ENCODE measurements around the gene TSNAXIP1.
"Not testable (repeated sequence)": the region's sequence is repeated elsewhere in the genome, so short reads cannot be mapped to it uniquely, and the experiment has no call there.

The TSNAXIP1 gene

DNA sequence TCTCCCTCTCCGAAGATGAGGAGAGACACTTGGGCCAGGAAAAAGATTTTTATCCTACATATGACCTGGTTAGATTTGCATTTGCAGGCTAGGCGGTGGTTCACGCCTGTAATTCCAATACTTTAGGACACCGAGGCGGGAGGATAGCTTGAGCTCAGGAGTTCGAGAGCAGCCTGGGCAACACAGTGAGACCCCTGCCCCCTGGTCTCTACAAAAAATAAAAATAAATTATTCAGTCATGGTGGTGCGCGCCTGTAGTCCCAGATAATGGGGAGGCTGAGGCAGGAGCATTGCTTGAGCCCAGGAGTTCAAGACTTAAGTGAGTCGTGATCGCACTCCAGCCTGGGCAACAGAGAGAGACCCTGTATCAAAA is 27.5 kb downstream of the TSNAXIP1 start:
- no peak for DNase-seq

DNA sequence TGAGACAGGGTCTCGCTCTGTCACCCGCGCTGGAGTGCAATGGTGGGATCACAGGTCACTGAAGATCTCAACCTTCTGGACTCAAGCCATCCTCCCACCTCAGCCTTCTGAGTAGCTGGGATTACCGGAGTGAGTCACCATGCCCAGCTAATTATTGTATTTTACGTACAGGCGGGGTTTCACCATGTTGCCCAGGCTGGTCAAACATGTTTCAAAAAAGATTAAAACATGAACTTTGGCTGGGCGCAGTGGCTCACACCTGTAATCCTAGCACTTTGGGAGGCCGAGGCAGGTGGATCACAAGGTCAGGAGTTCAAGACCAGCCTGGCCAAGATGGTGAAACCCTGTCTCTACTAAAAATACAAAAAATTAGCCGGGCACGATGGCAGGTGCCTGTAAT is 30.5 kb downstream of the TSNAXIP1 start:
- not testable (repeated sequence) for DNase-seq

DNA sequence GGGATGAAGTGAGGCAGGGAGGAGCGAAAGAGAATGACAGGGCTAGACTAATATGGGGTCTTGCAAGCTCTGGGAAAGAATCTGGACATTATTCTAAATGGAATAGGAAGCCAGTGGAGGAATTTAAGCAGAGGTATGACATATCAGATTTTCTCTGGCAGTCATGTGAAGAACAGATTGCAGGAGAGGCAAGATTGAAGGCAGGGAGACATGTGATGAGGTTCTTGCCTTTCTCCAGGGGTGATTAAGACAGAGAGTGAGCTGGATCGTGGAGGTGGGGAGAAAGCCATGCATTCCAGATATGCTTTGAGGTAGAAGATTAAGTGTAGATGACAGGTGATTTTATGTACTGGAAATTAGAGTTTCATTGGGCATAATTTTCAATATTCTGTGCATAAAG is 31.1 kb downstream of the TSNAXIP1 start:
- no peak for DNase-seq

DNA sequence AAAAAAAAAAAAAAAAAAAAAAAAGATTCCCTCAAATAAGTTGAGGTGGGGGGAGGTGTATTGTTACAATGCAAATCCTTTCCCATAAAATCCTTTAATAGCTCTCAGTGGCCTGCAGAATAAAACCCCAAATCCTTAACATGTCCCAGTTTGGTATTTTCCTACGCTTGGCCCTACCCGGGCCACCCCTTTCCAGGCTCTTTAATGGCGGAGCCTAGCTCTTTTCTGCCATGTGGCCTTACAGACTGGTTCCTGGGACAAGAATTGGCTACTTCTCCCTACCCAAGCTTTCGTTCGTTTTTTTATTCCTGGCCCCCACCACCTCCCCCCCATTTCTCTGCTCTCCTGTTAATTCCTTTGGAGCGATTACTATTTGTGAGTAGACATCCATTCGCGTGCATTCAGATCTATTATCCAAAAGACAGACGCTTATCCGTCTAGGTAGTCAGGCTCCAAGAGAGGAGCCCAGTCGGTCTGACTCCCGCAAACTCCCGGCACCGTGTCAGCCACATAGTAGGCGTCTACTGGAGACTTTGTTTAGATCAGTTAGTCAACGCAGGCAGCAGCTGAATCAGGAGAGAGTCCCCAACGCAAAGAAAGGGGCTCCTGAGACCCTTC is 34.6 kb downstream of the TSNAXIP1 start:
- DNase-seq: no peak

DNA sequence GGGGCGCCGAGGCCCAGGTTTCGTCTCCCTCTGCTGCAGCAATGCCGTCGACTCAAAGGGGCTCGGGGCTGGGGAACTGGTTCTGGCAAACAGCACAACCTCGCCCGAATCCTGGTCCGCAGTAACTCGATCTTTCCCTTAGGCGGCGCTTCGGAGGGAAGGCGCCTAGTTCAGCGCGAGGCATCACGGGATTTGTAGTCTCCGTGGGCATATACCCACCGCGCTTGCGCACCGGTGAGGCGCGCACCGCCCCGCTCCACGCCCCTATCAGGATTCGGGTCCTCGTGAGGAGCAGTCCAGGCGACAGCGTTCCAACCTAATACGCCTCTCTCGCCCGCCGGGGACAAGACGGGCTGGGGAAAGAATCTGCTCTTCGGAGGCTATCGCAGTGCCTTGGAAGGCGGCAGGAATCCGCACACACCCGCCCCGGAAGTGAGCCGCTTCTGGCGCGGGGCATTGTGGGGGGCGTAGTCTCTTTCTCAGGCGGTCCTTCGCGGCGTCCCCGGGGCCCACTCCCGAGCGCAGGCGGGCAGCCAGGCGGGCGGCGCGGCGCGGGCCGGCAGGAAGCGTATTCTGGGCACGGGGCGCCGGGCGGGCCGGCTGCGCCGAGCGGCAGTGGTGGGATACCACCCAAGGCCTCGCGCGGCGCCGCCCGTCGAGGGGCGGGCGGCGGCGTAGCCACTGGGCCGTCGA is 35.3 kb downstream of the TSNAXIP1 start, which contains the start of gene THAP11:
TSS of gene THAP11 (plus strand) at position 505 of the 693 bp plus-strand sequence. CDS start 235 bp downstream, outside the sequence.
- peak; percentile 97 for DNase-seq

DNA sequence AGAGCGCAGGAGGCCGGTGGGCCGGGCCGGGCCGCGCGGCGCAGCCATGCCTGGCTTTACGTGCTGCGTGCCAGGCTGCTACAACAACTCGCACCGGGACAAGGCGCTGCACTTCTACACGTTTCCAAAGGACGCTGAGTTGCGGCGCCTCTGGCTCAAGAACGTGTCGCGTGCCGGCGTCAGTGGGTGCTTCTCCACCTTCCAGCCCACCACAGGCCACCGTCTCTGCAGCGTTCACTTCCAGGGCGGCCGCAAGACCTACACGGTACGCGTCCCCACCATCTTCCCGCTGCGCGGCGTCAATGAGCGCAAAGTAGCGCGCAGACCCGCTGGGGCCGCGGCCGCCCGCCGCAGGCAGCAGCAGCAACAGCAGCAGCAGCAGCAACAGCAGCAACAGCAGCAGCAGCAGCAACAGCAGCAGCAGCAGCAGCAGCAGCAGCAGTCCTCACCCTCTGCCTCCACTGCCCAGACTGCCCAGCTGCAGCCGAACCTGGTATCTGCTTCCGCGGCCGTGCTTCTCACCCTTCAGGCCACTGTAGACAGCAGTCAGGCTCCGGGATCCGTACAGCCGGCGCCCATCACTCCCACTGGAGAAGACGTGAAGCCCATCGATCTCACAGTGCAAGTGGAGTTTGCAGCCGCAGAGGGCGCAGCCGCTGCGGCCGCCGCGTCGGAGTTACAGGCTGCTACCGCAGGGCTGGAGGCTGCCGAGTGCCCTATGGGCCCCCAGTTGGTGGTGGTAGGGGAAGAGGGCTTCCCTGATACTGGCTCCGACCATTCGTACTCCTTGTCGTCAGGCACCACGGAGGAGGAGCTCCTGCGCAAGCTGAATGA is 36.0 kb downstream of the TSNAXIP1 start:
- DNase-seq: peak; percentile 75

DNA sequence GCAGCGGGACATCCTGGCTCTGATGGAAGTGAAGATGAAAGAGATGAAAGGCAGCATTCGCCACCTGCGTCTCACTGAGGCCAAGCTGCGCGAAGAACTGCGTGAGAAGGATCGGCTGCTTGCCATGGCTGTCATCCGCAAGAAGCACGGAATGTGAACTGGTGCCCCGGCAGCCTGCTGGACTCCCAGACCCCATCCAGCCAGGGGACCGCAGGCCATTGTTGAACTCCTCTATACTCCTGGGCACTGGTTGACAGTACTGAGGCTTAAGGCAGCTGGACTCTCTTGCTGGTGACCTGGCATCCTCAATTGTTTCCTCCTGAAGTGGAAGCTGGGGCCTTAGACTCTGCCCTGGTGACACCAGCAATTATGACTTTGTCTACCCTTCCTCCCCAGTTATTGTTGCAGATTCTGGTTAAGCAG is 36.7 kb downstream of the TSNAXIP1 start:
- no peak for DNase-seq

DNA sequence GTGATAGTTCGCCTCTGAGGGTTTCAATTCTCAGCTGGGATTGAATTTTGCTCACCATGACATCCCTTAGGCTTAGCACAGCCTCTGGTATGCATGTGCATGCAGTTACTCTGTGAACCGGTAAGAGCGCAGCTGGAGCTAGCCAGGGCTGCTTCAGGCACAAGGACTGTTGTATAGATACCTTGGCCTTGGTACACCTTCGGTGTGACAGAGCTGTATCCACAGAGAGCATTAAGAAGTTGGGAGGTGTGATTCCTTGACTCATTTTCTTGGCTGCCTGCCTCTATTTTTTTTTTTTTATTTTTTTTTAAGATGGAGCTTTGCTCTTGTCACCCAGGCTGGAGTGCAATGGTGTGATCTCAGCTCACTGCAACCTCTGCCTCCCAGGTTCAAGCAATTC is 37.8 kb downstream of the TSNAXIP1 start:
- DNase-seq: no peak

DNA sequence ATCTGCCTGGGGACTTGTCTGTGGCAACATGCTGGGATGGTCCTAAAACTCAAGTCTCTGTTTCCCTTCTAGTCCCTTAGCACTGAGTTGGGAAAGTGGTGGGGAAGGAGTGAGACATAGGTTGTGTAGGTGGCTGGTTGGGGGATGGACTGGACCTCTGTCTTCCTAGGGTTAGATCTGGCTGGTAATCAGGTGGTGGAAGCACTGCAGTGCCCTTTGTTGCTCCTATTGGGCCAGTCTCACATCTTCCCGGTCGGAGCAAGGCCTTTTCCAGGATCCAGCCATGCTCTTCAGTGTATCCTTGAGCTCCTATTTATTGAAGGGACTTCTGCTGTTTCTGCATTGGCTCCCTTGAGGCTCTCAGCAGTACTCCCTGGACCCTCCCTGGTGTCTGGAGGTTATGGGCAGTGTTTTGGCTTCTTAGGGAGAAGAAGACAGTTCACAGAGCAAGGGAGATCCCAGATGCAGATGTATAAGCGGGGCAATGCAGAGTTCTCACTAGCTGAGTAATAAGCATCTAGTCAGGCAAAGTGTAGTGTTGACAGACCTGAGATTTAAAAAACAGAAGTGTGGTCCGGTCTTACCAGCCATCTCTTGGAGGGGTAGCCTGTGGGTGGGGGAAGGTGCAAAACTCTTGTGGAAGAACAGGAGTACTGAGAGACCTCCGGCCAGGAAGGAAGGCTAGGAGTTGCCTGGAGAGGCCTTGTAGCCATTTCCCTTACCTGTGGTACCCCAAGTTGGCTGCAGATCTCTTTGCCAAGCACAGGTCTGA is 38.8 kb downstream of the TSNAXIP1 start:
- no peak for DNase-seq

DNA sequence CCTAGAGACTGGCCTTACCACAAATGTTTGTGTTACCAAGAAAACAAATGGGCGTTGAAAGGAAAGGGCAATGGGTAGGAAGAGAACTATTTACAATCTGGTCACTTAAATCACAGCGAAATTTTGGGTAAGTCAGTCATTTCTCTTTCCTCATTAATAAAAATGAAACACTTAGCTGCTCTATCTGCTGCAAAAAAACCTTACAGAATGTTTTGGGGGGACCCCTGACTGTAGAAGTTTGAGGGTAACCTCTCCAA is 39.3 kb downstream of the TSNAXIP1 start:
- no peak for DNase-seq

DNA sequence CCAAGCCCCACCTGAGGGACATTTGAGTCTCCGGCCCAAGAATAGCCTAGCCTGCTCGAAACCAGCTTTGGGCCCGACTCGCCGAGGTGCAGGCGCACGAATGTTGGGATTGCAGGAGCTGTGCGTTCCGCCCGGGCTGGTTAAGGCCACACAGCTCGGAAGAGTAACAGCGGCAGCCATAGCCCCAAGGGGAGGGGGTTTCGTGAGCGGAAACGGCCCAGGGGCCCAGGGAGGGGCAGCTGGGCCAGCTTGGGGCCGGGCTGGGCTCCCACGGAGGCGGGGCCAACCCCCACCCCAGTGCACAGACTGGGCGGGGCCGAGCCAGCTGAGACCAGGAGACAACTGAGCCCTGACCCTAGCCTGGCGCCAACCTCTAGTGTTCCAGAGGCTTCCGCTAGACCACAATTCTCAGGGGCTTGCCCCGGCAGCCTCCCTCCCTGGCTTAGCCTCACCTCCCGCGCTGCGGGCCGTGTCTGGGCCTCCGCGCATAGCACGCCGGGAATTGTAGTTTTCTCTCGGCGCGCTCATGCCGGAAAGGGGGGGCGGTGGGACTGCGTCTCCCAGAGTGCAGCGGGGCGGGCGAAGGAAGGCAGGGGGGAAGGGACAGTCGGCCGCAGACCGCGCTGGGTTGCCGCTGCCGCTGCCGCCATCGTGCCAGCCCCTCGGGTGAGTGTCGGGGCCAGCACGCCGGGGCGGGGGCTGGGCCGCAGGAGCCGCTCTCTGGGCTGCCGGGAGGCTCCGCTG is 39.8 kb downstream of the TSNAXIP1 start, which contains the start of gene NUTF2:
TSS of gene NUTF2 (plus strand) at position 614 of the 744 bp plus-strand sequence. CDS start 18,198 bp downstream, outside the sequence.
- DNase-seq: peak; percentile 98

DNA sequence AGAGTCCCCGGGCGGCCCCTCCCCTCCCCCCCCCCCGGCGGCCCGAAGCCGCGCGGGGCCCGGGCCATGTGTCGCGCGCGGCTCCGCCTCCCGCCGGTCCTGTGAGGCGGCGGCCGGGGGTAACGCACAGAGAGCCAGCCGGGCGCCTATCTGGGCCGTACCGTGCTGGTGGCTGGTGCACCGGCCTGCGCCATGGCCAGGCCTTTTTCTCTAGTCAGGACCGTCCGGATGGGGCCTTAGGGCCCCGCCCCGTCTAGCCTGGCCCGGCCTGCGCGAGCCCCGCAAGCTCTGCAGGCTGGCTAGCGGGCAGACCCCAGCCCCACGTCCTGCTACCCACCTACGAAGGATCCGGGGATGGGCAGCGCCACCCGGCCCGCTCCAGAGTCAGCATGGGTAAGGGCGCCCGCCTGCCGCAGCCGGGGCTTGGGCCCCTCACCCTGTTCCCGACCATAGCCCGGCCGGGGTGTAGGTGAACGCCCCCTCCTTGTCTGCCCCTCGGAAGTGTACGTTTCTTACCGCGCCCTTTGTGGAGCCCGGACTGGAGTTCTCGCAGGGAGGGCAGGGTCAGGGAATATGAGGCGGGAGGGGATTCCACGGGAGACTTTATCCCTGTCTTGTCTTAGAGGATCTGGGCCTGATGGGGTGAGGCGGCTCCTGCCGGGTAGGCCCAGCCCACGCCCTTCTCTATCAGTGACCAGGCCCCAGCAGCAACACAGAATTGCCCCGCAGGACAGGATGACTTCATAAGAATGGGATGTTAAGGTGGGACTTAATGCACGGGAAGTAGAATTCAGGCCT is 40.6 kb downstream of the TSNAXIP1 start, which contains the start of gene CENPT:
TSS of gene CENPT (minus strand) at position 630 of the 798 bp plus-strand sequence. CDS start 13,834 bp downstream, outside the sequence.
- DNase-seq: peak; percentile 31

DNA sequence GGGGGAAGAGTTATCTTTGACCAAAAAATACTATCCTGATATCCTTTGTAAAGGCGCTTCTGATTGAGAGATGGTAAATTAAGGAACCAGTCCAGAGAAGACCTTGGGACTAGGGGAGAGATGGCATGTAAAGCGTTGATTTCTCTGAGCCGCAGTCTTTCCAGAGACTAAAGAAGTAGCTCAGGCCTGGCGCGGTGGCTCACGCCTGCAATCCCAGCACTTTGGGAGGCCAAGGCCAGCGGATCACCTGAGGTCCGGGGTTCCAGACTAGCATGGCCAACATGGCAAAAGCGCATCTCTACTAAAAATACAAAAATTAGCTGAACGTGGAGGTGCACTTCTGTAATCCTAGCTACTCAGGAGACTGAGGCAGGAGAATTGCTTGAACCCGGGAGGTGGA is 41.4 kb downstream of the TSNAXIP1 start:
- no peak for DNase-seq

DNA sequence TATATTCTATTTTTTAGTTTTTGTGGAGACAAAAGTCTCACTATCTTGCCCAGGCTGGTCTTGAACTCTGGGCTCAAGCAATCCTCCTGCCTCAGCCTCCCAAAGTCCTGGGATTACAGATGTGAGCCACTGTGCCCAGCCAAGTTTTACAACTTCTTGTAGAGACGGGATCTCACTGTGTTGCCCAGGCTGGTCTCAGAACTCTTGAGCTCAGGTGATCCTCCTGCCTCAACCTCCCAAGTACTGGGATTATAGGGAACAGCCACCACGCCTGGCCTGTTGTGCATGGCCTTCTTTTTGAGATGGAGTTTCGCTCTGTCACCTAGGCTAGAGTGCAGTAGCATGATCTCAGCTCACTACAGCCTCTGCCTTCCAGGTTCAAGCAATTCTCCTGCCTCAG is 47.0 kb downstream of the TSNAXIP1 start:
- no peak for DNase-seq

DNA sequence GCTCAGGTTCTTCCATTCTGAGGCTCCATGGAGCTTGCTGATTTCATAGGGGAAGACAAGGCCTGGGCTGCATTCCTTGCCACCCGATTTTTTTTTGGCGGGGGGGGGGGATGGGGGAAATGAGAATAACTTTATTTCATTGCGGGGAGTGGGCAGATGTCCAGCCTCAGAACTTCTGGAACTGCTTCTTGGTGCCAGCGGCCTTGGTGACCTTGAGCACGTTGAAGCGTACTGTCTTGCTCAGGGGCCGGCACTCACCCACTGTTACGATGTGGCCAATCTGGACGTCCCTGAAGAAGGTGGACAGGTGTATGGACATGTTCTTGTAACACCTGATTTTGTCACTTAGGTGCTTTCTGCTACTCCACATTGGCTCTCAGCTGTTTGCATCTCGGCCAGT is 49.1 kb downstream of the TSNAXIP1 start:
- no peak for DNase-seq

DNA sequence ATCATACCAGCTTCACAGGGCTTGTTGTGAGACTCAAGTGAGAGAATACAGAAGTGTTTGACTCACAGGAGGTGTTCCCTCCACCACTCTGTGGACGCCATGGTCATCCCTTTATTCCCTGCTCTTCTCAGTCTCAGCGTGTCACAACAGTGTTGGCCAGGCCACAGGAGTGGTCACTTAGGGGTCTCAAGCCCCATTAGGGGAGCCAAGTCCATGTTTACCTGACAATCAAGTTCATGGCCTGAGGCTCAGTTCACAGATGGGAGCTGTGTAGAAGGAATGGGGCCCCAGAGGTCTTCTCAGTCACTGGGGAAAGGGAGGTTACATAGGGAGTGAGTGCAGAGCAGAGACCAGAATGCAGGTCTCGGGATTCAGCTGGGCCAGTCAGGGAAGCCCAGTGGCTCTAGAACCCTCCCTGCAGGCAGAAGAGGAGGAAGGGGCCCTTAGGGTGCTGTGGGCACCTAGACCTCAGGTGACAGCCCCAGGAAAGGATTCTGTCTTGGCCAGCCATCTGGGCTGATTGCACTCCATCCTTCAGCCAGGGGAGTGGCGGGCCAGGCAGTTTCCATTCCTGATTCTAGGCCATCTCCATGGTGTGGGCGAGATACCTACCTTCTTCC is 50.3 kb downstream of the TSNAXIP1 start:
- DNase-seq: no peak

DNA sequence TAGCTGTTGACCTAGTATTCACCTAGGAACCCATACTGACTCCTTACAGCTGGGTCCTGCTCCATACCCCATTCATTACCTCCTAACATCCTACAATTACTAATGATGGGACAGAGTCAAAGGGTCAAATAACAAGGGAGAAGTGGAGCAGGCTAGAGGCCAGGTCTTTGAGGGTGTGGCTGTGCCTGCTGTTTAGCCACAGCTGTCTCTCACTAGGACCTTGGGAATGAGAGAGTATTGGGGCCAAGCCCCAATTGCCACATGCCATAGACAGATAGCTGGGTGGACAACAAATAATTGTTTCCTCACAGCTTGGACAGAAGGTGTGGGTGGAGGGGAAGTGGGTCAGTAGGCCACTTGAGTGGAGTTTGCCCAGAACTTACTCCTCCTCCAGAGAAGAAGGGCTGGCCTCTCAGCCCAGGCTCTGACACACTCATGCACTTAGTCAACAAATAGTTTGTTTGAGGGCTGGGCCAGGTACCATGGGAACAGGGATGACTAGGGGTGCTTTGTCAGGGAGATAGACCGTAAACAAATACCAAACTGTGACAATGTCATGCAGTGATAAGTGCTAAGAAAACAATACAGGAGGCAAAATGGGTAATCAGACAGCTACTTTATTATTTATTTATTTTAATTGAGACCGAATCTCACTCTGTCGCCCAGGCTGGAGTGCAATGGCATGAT is 51.0 kb downstream of the TSNAXIP1 start:
- DNase-seq: peak; percentile 40

DNA sequence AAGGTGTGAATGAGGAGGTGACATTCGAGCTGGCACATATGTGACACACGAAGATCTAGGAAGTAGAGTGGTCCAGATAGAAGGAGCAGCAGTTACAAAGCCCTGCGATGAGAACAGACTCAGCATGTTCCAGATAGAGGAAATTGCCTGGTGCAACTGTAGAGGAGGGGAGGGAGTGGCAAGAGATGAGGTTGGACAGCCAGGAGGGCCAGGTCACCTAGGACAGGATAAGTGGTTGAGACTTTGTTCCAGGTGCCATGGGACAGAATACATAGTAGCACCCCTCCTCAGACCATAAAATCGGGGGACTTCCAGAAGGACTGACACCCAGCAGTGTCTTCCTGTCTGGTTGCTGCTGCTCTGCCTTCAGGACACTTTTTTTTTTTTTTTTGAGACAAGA is 51.8 kb downstream of the TSNAXIP1 start:
- no peak for DNase-seq

DNA sequence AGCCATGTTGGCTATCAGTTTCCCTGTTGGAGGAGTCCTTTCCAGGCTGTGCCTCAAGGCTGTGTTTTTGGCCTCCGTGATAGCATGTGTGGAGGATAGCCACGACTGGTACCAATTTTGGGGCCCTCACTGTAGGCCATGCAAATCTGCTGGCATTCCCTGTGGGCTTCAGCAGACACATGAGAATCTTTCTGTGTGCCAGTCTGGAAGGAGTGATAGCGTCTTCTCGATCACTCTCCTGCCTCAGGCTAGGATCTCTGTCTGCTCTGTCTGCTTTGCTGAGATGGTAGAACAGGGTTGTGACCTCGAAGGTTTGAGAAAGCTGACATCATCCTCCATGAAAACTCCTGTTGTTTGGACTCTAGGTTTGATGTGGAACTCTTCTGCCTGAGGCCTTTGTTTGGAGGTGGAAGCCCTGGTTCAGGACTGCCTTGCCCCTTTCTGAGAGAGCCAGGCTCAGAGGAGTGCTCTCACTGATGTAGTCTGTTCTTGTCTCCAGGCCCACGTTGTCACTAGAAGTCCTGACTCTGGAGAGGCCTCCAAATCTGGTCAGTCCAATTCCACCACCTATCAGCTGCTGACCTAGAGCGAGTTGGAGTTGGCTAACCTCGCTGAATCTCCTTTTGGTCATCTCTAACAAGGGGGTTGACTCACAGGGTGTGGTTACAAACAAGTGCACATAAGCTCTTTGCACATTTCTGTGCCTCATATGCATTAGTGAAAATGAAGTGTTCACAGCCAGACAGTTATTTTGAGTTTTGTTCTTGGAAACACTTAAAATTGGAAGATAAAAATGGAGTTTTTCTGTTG is 54.1 kb downstream of the TSNAXIP1 start:
- no peak for DNase-seq

Data from activated CD4-positive, alpha-beta T cell treated with anti-CD3 and anti-CD28 coated beads for 48 hours (primary cell).